ENCODE measurements around the gene GTPBP4. TPM values are rescaled to one million over a fixed set of nuclear protein-coding genes. Genes with fewer than 3 reads are reported as not detected.
A peak's percentile ranks its signal among the peaks of the same experiment; 100 is the strongest.

GTPBP4 gene
- total and polyA plus RNA-seq, 9 of the 15 experiments (the other 6 are each of a cell fraction or from before 2014, with no cell fraction given) = 79.0 to 155 (median 128) TPM

- TF ChIP-seq ZBTB7A (IDR thresholded peaks at IDR 0.05; ENCODE audit: borderline replicate concordance, control insufficient read depth, low read depth, low read length) (peak; percentile 100), HEY1 (CRISPR knock-in tag; IDR thresholded peaks at IDR 0.05; ENCODE audit: borderline replicate concordance) (no peak), TEAD1 (CRISPR knock-in tag; IDR thresholded peaks at IDR 0.05) (peak in 1 of 2 experiments; percentile 24; a peak in 1 of 4 replicates), NR4A1 (CRISPR knock-in tag; IDR thresholded peaks at IDR 0.05) (no peak), NR4A1 (tag; IDR thresholded peaks at IDR 0.05) (0 out of 2 replicates have a peak, but pooled peaks have one; percentile 30), FOXM1 (IDR thresholded peaks at IDR 0.05; ENCODE audit: low read depth) (no peak), FOXM1 (CRISPR knock-in tag; IDR thresholded peaks at IDR 0.05; ENCODE audit: low read depth) (no peak), GATAD2B (IDR thresholded peaks at IDR 0.05; ENCODE audit: borderline replicate concordance) (peak; percentile 96), SNIP1 (IDR thresholded peaks at IDR 0.05; ENCODE audit: low read depth) (no peak), ZNF282 (CRISPR knock-in tag; IDR thresholded peaks at IDR 0.05) (0 out of 2 replicates have a peak, but pooled peaks have one; percentile 40), NELFE (IDR thresholded peaks at IDR 0.05; ENCODE audit: insufficient read depth, insufficient read length) (no peak), SP2 (IDR thresholded peaks at IDR 0.05; ENCODE audit: extremely low read depth, low read depth, low read length, poor library complexity, severe bottlenecking) (peak; percentile 55), XRCC5 (IDR thresholded peaks at IDR 0.05; ENCODE audit: low read depth, low read length) (no peak), TFAP4 (CRISPR knock-in tag; IDR thresholded peaks at IDR 0.05; ENCODE audit: borderline replicate concordance) (peak; percentile 96), ZKSCAN3 (CRISPR knock-in tag; IDR thresholded peaks at IDR 0.05) (no peak), BMI1 (IDR thresholded peaks at IDR 0.05; ENCODE audit: low read length) (no peak), JUN (IDR thresholded peaks at IDR 0.05; ENCODE audit: borderline replicate concordance, low read depth, low read length) (0 out of 2 replicates have a peak, but pooled peaks have one; percentile 41), JUN (CRISPR knock-in tag; IDR thresholded peaks at IDR 0.05; ENCODE audit: borderline replicate concordance) (no peak), KDM4B (IDR thresholded peaks at IDR 0.05; ENCODE audit: borderline replicate concordance in 2 of 2, low read depth in 1 of 2) (peak in 1 of 2 experiments; percentile 98; a peak in 2 of 4 replicates), HNRNPH1 (optimal IDR thresholded peaks at IDR 0.05; ENCODE audit: low read depth, low read length) (no peak), TBP (optimal IDR thresholded peaks at IDR 0.05; ENCODE audit: low read depth, low read length) (peak; percentile 16), MAZ (CRISPR knock-in tag; conservative IDR thresholded peaks at IDR 0.05 in 1 of 2, IDR thresholded peaks at IDR 0.05 in 1 of 2) (peak; percentile 84 to 93), ELK1 (CRISPR knock-in tag; IDR thresholded peaks at IDR 0.05) (peak; percentile 83; the same call in 1 of the 2 replicates), ZFX (CRISPR knock-in tag; IDR thresholded peaks at IDR 0.05) (peak; percentile 84), ZEB2 (IDR thresholded peaks at IDR 0.05) (peak; percentile 33; the same call in 1 of the 2 replicates), ZKSCAN1 (IDR thresholded peaks at IDR 0.05; ENCODE audit: low read depth, low read length) (no peak)
These were observed 68.3 kb downstream of the GTPBP4 start, which contains the start of gene WDR37 (continued) for GRCh38 chr10:1056326-1057105.

Data from K562 (cell line).